DMS 273 (cell line): ENCODE results near the gene ASIP.
"Not testable (repeated sequence)": the region's sequence is repeated elsewhere in the genome, so short reads cannot be mapped to it uniquely, and the experiment has no call there.

Source experiments
- DNase-seq: peaks from one replicate; lab custom pipeline; 2025; ENCODE audit not compliant: unreplicated experiment; lab: John Stamatoyannopoulos, UW

The ASIP gene

DNA sequence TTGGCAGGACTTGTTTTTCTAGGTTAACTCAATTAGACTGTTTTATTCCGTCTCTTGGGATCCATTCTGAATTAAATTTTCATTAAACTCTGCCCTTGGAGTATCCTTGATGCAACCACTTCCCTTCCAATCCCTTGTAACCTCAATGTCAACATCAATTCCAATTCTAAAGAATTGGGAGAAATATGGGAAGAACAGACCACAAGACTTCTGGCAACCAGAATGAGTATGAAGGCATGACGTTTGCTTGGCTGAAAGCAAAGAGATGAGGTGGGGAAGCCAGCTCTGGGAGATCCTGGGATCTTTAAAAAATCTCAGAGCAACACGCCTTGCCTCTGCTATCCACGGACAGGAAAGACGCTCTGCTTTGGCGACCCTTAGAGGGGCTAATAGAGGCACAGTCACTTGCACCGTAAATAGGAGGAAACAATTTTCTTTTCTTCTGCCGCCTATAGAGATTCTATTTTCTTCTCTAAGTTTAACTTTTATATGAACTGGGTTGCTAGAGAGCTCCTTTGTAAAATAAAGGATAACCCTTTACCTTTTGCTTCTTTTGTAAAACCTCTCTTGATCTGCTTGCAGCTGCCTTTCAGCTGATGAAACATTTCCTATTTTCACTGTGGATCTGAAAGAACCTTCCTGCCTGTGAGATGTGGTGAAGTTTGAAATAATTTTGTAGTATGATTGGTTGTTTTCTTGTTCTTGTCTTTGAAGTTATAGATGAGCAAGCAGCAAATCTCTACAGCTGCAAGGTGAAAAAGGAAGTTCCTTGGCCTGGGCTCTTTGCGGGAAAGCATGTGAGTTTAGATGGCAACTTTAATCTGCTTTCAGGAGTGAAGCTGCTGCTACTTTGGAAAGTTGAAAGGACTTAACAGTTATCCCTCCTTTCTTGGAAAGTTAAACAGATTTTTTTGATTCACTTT lies at the start of gene ASIP:
ASIP (plus strand) TSS at position 731 of the 923 bp plus-strand sequence. CDS start 18,952 bp downstream, outside the sequence.
- DNase-seq: no peak

- no peak for DNase-seq
Measured at GRCh38 chr20:34193051-34193450, 48.2 kb upstream of the ASIP start.

DNA sequence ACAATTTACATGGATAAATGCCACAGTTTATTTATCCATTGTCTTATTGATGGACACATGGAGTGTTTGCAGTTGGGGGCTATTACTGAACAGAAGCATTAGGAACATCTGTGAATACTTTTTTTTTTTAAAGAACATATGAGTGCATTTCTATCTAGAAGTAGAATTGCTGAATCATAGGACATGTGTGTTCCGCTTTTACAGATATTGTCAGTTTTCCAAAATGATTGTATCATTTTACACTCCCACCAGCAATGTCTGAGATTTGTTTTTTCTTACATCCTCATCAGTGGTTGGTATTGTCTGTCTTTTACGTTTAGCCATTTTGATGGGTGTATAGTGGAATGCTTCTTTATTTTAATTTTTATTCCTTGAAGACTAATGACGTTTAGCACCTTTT lies 42.0 kb upstream of the ASIP start:
- no peak for DNase-seq

- DNase-seq: no peak
Measured at GRCh38 chr20:34200023-34200422, 41.2 kb upstream of the ASIP start.

DNA sequence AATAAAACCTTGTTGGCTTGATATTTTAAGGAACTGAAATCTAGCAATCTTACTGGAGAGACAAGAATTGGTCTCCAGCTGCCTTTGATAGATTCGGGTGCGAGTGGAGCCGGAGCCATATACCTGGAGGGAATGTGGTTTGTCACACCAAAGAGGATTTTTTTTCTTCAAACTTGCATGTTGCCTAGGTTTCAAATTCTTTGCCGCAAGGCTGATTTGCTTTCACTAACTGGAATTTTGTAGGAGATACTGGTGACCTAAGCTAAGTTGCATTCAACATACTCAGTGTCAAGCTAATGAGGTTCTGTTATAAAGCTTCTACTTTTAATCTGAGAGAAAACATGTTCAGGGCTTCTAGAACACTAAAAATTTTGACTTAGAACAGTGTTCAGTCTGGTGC lies 39.7 kb upstream of the ASIP start:
- DNase-seq: no peak

- DNase-seq: not testable (repeated sequence)
Measured at GRCh38 chr20:34205172-34205880, 35.9 kb upstream of the ASIP start.

GRCh38 chr20:34209111-34209510 lies 32.1 kb upstream of the ASIP start:
- no peak for DNase-seq

DNA sequence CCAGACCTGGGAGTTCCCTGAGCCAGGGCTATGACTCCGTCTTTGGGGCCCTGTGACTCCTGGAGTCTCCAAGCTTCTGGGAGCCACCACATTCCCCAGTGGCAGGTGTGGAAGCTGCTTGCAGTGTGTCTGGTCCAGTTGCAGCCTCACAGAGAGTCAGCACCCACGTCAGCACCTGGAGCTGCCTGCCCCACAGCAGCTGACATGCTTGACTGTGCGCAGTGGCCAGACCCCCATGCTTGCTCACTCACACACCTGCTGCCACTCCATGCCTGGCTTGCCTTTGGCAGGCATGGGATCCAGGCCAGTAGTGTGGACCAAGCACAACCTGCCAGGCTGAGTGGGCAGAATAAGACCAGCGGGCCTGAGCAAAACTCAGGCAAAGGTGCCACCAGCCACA lies 31.0 kb upstream of the ASIP start:
- DNase-seq: no peak

- no peak for DNase-seq
Measured at GRCh38 chr20:34211591-34211990, 29.6 kb upstream of the ASIP start.

DNA sequence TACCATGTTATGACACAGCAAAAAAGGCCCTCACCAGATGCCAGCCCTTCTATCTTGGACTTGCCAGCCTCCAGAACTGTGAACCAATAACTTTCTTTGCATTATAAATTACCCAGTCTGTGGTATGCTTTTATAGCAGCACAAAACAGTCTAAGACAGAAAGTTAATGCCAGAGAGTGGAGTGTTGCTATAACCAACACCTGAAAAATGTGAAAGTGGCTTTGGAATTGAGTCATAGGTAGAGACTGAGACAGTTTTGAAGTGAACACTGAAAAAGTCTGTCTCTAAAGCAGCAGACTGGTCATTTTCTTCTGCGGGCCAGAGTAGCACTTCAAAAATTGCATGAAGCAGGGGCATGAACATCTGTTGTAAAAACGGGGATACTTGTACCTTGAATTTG lies 28.0 kb upstream of the ASIP start:
- no peak for DNase-seq

GRCh38 chr20:34215711-34216381 lies 25.4 kb upstream of the ASIP start:
- DNase-seq: peak; percentile 92

DNA sequence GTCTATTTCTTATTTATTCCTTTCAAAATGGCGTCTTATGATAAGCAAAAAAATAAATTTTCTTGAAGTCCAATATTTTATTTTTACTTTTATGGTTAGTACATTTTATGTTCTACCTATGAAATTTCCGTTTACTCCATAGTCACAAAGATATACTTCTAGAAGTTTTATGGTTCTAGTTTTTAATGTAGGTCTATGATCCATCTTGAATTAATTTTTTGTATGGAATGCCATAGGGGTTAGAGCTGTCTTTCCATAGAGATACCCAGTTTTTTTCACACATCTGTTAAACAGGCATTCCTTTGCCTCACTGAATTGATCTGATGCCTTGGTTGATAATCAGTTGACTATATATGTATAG lies 24.9 kb upstream of the ASIP start:
- DNase-seq: no peak

DNA sequence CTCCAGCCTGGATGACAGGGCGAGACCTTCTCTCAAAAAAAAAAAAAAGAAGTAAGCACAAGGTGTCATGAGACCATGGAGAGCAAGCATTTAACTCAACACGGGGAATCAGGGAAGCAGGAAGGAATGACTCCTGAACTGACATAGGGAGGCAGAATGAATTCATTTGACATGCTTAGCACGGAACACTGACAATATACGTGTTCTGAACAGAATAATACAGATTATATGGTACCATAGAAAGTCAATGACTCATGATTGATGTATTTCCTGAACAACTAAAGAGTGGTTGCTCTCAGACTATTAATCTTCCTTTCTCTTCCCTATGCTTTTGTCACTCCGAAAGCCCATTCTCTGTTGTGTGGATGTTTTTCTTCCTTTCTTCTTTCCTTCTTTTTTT lies 20.7 kb upstream of the ASIP start:
- no peak for DNase-seq

DNA sequence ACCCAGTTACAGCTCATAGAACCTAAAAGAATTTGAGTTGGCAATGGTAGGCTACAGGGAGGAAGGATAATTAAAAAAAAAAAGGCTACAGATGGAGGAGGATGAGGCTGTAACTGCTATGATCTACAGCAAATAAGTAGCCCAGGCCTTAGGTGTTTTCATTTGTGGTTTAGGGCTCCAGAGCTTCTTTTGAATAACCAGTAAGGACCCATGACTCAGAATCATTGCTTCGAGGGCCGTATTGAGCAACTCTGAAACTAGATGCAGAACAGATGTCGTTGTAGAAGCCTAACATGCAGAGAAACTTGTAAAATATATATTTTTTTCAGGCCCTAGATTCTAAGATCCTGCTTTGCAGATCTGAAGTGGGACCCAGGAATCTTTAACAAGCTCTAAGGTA lies 19.0 kb upstream of the ASIP start:
- DNase-seq: no peak

- not testable (repeated sequence) for DNase-seq
Measured at GRCh38 chr20:34224251-34224650, 17.0 kb upstream of the ASIP start.

GRCh38 chr20:34231634-34232033 lies 9.6 kb upstream of the ASIP start:
- no peak for DNase-seq

DNA sequence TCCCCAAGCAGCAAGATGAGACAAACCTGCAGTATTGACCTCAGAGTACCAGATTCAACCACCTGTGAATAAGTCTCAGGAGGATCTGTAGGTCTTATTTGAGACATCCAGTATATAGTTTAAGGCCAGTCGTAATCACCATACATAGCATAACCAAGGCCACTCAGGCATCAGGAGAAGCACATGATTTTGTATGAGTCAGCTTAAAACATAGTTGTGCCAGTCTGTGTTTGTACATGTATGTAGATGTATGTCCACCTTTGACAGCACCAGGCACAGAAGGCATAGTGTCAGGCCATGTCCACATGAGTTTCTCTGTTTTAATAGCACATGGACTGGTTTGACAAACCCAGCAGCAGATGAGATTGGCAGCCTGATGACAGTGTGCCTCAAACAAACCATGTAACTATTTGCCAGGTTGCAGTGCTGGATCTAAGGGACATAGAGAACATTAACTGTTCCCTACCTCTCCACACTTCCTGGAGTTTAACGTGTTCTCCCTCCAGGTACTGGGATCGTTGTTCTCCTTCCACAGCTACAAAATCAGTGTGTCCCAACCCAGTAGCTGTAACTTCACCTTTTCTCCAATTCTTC lies 8.6 kb upstream of the ASIP start:
- no peak for DNase-seq

- no peak for DNase-seq
Measured at GRCh38 chr20:34233687-34234086, 7.5 kb upstream of the ASIP start.

DNA sequence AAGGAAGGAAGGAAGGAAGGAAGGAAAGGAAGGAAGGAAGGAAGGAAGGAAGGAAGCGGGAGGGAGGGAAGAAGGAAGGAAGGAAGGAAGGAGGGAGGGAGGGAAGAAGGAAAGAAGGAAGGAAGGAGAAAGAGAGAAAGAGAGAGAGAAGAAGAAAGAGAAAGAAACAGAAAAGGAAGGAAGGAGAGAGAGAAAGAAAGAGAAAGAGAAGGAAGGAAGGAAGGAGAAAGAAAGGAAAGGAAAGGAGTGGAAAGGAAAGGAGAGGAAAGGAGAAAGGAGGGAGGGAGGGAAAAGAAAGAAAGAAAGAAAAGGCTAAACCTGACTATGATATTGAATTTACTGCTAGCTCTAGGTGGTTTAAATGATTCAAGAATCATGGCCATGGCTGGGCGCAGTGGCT lies 5.3 kb upstream of the ASIP start:
- no peak for DNase-seq

DNA sequence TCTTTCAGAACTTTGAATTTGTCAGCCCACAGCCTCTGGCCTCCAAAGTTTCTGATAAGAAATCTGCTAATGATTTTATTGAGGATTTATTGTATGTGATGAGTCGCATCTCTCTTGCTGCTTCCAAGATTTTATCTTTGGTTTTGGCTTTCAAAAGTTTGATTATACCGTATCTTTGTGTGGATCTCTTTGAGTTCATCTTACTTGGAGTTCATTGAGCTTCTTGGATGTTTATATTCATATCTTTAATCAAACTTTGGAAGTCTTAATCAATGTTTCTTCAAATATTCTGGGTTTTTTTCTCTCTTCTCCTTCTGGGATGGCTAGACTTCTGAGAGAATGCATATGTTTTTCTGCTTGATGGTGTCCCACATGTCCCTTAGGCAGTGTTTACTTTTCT lies 3.3 kb upstream of the ASIP start:
- DNase-seq: no peak

- no peak for DNase-seq
Measured at GRCh38 chr20:34240121-34240520, 1.1 kb upstream of the ASIP start.
